ENCODE results near the gene SWI5.
"Not testable (repeated sequence)": the region's sequence is repeated elsewhere in the genome, so short reads cannot be mapped to it uniquely, and the experiment has no call there.

The SWI5 gene

DNA sequence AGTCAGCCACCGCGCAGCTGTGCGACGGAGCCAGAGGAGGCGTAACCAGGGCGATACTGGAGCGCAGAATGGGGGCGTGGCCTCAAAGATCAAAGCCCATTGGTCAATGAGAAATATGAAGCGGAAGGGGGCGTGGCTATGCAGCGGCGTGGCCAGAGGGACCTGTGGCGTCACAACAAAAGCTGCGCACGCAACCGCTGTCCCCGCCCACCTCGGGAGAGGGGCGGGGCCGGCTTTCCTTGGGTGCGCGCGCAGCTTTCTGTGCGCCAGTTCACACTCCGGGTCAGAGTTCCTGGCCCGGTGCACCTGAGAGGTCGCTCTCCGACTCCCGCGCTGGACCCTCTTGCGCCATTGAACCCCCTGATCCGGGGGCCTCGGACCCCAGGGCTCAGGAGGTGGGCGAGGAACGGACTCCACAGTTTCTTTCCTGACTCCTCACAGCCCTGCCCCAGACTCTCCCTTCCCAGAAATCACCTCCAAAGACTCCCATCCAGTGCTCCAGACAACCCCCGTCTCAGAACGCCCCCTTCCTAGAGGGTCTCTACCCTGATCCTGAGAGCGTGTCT, at the start of gene SWI5:
Gene SWI5 (plus strand): TSS at position 269 of the 566 bp plus-strand sequence.
- peak; percentile 100 for DNase-seq (ENCODE audit: low read depth)

DNA sequence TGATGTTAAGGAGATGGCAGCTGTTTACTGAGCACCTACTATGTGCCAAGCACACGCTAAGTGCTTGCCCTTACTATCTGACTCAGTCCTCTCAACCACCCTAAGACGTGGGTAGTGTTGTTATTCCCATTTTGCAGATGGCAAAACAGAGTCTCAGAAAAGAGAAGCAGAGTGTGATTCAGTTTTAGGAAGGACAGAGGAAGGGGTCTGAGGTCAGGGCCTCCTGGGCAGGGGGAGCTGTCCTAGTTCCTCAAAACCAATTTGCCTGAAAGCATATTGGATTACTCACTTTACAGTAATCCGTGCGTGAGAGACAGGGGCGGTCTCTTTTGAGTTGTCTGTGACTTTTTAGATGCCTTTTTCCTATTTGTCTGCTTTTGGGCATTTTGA, 49.7 kb upstream of the SWI5 start:
- no peak for DNase-seq (ENCODE audit: low read depth)

DNA sequence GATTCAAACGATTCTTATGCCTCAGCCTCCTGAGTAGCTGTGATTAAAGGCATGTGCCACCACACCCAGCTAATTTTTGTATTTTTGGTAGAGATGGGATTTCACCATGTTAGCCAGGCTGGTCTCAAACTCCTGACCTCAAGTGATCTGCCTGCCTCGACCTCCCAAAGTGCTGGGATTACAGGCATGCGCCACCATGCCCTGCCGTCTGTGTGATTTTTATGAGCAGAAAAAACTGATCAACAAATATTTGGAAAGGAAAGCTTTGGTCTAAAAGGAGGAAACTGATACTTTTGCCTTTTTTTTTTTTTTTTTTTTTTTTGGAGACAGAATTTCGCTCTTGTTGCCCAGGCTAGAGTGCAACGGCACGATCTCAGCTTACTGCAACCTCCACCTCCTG, 45.2 kb upstream of the SWI5 start:
- not testable (repeated sequence) for DNase-seq (ENCODE audit: low read depth)

DNA sequence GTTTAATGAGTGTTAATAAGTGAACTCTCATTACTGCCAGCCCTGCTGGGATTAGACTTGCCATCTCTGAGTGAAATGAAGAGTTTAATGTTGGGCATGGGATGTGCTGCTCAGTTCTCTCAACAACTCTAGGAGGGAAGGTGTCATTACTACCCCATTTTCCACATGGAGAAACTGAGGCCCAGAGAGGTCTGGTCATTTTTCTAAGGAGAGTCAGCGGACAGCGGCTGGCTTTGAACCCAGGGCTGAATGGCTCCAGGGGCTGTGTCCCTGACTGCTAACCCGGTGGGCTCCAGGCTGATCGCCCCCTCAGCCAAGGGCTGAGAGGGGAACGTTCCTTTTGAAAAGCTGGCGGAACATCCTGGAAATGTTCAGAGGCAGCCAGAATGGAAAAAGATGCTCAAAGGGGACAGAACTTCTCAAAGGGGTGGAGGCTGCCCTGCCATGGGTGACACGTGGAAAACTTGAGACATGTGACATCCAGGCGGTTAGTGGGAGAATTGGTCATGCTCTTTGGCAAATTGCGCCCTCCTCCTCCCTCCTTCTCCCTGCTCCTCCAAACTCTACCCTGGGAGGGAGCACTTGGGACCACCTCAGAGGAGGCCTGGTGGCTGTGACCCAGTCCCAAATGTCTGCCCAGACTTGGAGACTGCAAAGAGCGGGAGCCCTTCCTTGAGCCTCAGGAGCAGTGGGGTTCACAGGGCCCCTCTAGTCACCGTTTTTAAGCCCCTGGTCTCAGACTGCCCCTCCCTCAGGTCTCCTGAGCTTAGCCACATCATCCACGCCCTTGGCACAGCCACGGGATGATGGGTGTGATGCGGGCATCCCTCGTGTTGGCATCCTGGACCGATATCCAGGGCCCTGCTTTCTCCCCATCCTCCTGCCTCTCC, 44.2 kb upstream of the SWI5 start:
- DNase-seq (ENCODE audit: low read depth), result no peak

DNA sequence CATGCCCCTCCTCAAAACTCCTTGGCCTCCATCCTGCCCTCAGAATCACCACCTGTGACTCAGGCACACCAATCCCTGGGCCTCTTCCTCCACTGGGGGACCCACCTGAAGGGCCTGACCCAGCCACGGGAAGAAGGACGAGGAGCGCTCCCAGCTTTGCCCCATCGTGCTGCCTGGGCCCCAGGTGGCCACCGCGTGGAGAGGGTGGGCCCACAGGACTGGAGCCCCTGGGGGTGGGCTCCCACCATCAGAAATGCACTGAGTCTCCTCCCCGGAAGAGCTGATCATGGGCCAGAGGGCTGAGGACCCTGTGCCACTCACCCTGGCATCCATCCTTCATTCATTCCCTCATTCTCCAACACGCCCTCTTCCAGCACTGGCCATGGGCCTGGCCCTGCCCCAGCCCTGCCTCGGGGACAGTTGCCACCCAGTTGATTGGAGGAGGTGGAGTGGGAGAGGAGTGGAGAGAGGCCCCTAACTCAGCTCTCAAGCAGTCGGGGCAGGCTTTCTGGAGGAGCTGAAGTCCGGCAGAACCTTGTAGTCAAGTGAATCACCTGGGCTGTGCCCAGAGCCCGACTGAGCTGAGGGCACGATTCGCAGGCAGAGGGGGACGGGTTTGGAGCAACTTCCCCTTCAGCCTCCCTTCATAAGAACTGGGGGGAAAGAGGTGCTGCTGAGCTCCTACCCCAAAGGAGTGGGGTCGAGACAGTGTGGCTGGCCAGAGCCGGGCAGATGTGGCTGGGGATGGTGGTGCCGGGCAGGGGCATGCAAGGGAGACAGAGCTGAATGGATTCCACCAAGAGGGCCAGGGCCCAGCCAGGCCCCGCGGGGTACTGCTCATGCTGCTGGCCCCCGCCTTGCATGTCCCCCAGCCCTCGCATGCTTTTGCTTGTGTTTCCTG, 43.3 kb upstream of the SWI5 start:
- DNase-seq (ENCODE audit: low read depth), result no peak

DNA sequence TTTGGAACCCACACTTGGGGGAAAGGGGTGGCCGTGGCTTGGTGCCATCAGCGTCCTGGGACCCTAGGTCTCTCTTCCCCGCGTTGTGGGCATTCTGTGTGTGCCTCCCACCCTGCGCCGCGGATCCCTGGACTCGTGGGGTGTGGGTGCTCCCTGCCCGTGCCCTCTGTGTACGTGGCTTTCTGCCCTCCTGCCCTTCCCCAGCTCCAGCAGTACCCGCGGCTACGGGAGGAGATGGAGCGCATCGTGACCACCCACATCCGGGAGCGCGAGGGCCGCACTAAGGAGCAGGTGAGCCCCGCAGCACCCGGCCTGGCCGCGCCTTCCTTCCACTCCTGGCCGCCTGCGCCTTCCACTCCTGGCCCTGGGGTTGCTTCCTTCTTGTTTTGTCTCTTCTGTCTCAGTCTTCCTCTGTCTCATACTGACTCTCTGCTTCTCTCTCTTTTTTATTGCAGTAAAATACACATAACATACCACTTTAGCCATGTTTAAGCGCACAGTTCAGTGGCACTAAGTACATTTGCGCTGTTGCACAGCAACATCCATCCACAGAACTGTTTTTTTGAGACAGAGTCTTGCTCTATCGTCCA, 42.2 kb upstream of the SWI5 start:
- DNase-seq (ENCODE audit: low read depth), result no peak

DNA sequence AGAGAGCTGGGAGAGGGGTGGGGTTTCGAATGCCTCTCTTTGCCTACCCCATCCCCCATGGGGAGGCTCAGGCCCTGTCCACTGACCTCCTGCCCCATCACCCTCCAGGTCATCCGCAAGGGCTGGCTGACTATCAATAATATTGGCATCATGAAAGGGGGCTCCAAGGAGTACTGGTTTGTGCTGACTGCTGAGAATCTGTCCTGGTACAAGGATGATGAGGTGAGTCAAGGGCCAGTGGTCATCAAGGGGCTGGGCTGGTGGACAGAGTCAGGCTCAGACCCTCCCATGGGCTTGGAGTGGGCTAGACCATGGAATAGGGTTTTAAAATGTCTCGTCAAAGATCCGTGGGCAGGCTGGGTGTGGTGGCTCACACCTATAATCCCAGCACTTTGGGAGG, 34.0 kb upstream of the SWI5 start:
- no peak for DNase-seq (ENCODE audit: low read depth)

DNA sequence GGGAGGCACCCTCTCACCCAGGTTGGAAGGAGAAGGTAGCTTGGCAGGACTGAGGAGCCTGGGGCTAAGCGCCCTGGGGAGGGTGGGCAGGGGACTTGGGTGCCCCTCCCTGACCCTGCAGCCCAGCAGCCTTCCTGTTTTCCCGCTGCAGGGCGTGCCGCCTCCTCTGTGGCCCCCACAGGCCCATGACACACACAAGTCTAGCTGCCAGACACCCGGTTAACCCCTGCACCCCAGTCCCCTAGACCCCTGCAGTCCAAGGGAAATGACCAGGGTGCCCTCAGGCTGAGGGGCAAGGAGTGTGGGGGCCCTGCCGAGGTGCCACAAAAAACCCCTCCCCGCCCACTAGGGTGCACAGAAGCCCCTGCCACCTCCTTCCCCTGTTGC, 33.3 kb upstream of the SWI5 start:
- DNase-seq (ENCODE audit: low read depth), result no peak

DNA sequence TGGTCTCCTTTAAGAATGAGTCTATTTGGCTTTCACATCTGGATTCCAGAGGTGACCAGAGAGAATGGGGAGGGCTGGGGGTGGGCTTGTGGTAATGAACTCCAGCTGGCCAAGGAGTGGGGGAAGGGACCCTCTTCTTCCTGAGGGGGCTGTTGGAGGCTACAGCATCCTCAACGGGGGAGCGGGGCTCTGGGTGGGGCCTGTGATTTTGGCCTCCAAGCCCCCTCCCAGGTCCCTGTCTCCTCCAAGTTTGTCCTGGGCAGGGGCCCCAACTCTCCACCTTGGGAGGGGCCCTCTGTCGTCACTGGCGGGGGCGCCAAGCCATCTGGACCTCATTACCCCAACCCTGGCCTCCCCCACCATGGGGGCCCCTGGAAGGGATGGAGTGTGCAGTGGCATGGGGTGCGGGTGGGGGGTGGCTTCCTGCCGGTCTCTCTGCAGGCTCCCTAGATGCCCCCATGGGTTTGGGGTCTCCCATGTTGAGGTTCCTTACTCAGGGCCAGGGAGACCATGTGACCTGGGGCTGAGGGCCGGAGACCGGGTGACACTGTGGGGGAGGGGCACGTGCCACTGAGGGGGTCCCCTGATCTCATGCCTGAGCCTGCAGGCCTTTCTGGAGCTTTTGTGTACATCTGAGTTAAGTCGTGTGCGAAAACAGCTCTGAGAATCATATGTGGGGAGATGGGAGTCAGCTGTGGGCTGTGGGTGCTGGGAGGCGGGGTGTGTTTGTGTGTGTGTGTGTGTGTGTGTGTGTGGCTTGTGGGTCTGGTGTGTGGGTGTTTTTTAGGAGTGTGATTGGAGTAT, 32.7 kb upstream of the SWI5 start:
- no peak for DNase-seq (ENCODE audit: low read depth)

DNA sequence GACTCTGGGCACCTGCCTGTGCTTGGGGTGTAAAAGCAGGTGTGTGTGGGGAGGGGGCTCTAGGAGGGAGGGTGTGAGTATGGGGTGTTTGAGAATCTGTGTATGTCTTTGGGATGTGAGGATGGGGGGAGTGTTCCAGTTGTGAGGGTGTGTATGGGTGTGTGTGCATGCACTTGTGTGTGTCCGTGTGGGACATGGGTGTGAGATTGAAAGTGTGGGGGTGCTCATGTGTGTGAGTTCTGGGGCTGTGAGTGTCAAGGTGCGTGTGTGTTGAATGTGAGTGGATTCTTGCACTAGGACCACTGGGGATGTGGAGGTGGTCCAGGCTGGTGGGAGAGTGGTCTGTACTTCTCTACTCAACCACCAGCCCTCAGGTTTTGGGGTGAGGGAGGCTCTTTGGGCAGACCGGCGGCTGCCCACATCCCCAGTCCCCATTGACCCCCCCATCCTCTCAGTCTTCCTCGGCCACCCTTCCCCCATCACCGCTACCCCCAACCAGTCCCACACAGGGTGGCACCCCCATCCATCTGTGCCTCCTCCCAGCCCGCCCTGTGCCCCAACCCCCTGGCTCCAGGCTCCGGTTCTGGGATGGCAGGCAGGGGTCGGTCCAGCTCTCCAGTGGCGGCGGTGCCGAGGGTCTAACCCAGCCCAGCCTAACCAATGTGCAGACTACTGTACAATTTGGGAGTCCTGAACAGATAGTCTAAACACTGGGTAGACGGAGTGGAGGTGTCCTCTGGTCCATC, 31.8 kb upstream of the SWI5 start:
- DNase-seq (ENCODE audit: low read depth), result no peak

DNA sequence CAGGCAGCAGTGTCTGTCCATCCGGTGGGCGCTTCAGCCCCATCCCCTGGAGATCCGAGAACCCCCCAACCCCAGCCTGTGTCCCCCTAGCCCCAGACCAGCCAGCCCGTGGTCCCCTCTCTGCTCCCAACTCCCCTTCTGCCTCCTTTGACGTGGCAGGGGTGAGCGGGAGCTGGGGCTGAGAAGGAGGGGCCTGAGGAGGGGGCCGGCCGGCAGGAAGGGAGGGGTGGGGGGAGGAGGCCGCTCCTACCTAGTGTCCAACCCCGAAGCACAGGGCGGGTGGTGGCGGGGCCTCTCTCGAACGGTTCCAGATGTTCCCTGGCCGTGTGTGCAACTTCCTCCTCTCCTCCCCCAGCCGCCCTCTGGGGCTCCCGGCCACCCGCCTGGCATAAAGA, 31.2 kb upstream of the SWI5 start:
- no peak for DNase-seq (ENCODE audit: low read depth)

DNA sequence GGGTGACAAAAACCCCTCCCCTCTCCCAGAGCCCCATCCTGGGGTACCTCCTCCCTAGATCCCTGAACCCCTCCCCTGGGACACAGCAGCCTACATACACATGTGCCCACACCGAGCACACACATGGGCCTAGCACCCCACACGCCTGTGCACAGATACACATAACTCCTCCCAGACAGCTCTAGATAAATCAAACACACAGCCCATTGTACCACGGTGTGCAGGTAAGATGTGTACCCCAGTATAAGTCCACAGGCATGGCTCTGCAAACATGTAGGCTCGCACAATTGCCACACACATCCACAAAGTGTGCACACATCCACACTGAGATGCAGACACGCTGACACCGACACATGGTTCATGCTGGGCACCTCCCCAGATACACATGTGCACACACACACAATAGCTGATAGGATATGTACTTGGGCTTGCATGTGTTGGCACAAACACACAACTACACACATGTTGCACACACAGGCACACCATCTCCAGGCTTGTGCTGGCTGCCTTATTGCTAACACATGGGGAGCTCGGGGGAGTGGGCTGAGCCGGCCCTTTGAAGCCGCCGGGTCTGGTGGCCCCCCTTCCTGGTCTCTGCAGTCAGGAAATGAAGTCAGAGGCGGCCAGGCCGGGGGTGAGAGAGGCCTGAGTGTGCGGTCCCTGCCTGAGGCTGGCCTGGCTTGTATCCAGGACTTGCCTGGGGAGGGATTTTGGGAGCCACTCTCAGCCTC, 30.5 kb upstream of the SWI5 start:
- no peak for DNase-seq (ENCODE audit: low read depth)

DNA sequence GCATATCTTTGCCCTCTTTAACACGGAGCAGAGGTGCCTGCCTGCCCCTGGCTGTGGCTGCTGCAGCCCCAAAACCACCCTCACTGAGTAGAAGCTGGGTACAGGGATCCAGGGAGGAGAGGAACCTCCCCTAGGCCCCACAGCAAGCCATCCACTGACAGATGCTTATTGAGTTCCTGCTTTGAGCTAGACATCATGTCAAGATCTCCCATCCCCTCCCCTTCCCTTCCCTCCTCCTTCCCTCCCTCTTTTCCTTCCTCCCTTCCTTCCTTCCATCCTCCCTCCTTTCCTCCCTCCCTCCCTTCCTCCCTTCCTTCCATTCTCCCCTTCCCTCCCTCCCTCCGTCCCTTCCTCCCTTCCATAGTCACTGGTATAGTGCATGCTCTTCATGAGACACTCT, 29.6 kb upstream of the SWI5 start:
- no peak for DNase-seq (ENCODE audit: low read depth)

DNA sequence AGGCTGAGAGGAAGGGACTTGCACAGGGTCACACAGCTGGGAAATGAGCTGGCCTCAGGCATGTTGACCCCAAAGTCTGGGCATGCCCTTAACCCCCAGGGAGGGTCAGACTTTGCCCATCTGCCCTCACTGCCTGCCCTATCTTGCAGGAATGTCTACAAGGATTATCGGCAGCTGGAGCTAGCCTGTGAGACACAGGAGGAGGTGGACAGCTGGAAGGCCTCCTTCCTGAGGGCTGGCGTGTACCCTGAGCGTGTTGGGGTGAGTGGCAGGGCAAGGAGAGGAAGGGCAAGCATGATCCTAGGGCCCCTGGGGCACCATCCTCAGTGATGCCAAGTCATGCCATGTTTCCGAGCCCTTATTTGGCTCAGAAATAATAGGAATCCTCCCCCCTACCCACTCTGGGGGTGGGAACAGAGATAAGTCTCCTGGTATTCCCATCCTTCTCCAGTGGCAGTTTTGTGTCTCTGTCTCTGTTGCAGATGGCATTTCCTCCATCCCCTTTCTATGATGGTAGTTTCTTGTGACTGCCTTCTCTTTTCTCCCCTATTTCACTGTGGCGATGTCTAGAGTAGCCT, 28.8 kb upstream of the SWI5 start:
- DNase-seq (ENCODE audit: low read depth), result no peak

DNA sequence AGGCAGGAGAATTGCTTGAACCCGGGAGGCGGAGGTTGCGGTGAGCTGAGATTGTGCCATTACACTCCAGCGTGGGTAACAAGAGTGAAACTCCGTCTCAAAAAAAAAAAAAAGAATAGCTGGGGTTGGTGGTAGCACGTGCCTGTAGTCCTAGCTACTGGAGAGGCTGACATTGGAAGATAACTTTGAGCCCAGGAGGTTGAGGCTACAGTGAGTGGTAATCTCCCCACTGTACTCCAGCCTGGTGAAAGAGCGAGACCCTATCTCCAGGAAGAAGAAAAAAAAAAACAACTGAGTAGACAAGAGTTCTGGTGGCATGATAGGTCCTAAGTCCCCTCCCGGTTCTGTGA, 26.5 kb upstream of the SWI5 start:
- DNase-seq (ENCODE audit: low read depth), result no peak

DNA sequence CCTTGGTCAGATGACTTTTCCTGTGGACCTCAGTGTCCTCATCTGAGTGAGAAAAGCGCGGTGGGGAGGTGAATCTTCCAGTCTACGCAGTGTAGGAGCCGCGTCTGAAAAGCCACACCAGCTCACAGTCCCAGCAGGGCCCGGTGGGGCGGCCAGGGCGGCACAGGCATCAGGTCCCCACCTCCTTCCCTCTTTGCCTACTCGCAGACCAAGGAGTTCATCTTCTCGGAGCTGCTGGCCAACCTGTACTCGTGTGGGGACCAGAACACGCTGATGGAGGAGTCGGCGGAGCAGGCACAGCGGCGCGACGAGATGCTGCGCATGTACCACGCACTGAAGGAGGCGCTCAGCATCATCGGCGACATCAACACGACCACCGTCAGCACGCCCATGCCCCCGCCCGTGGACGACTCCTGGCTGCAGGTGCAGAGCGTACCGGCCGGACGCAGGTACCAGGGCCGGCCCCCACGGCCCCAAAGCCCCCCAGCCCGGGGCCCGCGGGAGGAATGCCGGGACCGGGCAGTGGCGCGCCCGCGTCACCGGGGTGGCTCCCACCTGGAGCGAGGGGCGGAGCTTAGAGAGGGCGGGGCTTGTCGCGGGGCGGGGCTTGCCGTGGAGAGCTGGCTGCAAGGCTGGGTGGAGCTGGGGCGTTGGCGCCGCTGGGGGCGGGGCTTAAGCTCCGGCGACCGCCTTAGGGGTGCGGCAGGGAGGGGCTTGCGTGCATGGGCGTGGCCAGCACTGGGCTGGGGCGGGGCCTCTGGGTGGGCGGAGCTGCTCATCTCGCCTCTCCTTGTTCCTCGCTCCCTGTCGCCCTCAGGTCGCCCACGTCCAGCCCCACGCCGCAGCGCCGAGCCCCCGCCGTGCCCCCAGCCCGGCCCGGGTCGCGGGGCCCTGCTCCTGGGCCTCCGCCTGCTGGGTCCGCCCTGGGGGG, 25.9 kb upstream of the SWI5 start:
- peak; percentile 100 for DNase-seq (ENCODE audit: low read depth)

DNA sequence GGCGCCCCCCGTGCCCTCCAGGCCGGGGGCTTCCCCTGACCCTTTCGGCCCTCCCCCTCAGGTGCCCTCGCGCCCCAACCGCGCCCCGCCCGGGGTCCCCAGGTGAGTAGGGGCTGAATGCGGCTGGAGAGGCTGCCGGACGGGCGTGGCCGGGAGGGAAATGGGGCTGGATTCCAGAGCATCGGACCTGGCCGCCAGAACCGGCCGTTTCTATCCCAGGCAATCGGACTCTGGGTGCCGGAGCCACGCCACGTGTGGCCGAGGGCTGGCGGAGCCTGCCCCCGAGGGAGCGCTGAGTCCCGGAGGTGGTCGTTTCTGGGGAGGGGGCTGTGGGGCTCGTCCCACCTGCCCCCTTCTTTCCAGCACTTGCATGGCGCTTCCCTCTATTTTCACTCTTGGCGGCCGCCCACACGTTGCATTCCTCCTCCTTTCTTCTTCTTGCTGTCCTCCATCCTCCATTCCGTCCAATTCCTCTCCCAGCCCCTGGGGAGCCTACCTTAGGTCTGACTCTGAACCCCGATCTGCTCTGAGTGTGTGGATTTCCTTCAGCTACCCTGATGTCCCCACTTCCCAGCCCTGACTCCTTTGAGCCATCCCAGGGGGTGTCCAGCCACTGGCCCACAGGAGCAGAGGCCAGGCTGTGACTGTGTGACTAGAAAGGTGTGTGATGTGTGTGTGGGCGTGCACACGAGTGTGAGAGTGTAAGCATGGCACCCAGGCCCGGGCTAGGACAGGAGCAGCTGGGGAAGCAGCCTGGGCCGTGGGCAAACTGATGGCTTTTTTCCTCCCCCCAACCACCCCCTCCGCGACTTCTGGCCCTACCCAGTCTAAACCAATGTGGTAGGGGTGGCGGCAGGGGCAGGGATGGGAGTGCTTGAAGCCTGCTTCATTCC, 25.0 kb upstream of the SWI5 start:
- no peak for DNase-seq (ENCODE audit: low read depth)

DNA sequence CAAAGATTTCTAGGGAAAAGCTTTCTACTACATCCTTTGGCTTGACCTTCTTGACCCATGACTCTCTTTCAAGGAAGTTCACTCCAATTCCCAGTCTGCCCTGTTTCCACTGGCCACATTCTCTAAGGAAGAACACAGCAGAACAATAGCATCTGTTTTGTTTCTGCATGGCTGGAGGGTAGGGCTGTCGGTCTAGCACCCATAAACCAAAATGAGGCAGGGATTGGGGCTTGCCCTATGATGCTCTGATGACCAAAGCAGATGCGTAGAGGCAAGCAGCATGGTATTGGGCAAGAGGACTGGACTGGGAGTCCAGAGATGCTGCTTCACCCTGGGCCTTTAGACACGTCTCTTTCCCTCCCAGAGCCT, 24.4 kb upstream of the SWI5 start:
- DNase-seq (ENCODE audit: low read depth), result no peak

All from stimulated activated CD8-positive, alpha-beta memory T cell treated with anti-CD3 and anti-CD28 coated beads, Interleukin-15, amount 100 ng/mL, for 1 hour (primary cell).